Iris pigment epithelial cell (primary cell): ENCODE data around the gene FBXL5.

Experiments
- DNase-seq: peaks from one replicate; pipeline ENCODE4 v3.0.0-alpha.2; 2011; ENCODE audit warnings: low read depth

Gene FBXL5, protein sequence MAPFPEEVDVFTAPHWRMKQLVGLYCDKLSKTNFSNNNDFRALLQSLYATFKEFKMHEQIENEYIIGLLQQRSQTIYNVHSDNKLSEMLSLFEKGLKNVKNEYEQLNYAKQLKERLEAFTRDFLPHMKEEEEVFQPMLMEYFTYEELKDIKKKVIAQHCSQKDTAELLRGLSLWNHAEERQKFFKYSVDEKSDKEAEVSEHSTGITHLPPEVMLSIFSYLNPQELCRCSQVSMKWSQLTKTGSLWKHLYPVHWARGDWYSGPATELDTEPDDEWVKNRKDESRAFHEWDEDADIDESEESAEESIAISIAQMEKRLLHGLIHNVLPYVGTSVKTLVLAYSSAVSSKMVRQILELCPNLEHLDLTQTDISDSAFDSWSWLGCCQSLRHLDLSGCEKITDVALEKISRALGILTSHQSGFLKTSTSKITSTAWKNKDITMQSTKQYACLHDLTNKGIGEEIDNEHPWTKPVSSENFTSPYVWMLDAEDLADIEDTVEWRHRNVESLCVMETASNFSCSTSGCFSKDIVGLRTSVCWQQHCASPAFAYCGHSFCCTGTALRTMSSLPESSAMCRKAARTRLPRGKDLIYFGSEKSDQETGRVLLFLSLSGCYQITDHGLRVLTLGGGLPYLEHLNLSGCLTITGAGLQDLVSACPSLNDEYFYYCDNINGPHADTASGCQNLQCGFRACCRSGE

GRCh38 chr4:15655223-15656037 is at the start of gene FBXL5:
Gene FBXL5, minus strand, starts transcription at chr4:15655357. Its CDS starts 70 bp downstream, at chr4:15655287.
- DNase-seq, result peak; percentile 89

DNA sequence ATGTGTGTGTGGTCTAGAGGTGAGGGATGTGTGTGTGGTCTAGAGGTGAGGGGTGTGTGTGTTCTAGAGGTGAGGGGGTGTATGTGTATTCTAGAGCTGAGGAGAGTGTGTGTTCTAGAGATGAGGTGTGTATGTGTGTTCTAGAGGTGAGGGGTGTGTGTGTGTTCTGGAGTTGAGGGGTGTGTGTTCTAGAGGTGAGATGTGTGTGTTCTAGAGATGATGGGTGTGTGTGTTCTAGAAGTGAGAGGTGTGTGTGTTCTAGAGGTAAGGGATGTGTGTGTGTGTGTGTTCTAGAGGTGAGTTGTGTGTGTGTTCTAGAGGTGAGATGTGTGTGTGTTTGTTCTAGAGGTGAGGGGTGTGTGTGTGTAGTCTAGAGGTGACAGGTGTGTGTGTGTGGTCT is 49.0 kb upstream of the FBXL5 start:
- no peak for DNase-seq

- no peak for DNase-seq
Observed at GRCh38 chr4:15703439-15703838, 48.3 kb upstream of the FBXL5 start.

GRCh38 chr4:15702941-15703403 is 47.8 kb upstream of the FBXL5 start, which contains the start of gene BST1:
Gene BST1, plus strand, starts transcription at chr4:15703065. Its CDS starts 80 bp downstream, at chr4:15703145.
- peak; percentile 66 for DNase-seq

GRCh38 chr4:15696866-15697265 is 41.7 kb upstream of the FBXL5 start:
- DNase-seq, result peak; percentile 38

DNA sequence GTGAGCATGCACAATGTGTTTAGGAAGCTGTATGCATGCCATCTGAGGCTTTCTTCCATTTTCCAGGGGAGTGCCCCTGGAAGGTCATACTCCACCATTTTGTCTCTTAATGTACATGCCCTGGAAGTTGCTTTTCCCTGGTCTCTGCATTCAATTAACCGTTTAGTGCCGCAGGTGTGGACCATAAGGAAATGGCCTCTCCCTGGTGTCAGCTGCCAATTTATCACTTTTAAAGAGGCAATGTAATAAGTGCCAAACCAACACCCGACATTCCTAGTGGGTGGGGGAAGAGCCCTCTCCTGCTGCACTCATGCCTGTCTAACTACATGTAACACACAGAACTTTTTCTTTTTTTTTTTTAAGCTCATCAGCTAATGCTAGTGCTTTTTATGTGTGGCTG is 40.6 kb upstream of the FBXL5 start:
- DNase-seq, result no peak

- peak; percentile 90 for DNase-seq
Observed at GRCh38 chr4:15695240-15695699, 40.1 kb upstream of the FBXL5 start.

DNA sequence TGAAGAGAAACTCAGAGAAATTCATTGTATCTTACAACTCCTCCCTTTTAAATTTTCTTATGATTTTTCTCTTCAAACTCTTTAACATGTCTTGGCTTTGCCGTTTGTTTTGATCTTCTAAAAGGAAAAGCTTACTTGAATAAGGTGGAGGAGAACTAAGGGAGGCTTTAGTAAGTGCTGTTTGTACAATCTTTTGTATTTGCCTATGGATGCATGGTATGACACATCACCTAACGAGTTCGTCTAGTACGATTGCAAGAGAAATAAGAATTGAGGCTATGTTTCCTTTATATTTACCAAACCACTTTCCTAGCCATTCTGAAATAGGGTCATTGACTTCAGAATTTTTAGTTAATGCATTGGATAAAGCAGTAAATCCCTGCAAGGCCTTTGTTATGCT is 39.3 kb upstream of the FBXL5 start:
- no peak for DNase-seq

- no peak for DNase-seq
Observed at GRCh38 chr4:15692602-15693001, 37.4 kb upstream of the FBXL5 start.

DNA sequence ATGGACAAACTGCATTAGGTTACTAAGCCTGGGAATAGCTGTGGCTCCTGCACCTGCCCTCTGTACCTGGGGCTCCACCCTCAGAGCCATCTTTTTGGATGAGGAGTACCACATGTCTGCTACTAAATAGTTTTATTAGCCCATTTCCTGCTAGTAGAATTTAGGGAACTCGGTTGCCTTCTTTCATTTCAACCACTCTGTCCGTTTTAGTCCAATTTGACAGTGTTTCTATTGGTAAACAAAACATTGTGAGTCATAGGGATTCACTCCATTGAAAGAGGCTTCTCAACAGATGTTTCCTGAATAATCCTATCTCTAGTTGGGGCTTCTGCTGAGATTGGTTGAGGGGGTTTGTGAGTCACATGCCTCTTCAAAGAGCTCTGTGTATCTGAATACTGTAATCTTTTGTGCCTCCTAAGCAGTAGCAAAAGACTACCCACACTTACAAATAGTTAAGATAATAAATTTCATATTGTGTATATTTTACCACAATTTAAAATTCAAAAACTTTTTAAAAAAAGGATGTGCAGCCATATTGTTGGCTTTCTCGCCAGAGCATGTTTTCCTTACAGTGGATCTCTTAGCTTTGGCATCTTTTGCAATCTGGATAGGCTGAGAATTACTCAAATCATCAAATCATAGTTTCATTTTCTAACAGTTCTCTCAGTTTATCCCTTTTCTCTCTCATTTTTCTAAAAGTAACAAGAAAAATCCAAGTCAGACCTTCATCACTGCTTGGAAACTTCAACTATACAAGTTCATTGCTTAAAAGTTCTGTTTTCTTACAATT is 36.4 kb upstream of the FBXL5 start:
- peak; percentile 76 for DNase-seq

DNA sequence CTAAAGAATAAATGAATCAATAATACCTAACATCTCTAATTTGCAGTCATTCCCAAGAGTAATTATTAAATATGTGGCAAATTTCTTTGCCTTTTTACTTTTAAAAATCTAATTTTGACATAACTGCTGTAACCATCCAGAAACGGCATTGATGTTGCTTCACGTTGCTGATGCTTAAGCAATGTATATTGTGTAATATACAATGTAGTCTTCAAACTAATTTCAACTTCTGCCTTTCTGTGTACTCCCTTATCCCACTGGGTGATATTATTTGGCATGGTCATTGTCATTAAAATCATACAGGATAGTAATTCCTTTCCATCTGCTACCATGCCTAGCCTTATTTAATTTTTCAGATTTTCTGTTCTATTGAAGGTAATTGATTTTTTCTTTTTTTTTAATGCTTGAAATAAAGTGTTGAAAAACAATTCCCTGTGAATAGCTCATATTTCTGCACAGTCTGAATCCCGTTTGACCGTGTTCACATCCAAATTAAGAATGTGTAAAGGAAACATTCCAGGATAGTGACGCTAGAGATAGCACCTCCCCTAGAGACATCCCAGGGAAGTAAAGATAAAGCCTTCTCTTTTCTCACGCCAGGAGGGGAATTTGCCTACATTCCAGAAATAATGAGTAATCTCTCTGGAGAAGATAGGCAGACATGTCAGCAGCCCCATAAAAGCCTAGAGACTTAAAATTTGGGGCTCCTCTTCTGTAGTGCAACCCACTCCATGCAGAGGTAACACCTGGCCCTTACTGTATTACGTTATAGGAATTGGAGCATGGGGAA is 35.1 kb upstream of the FBXL5 start:
- DNase-seq, result peak; percentile 92

DNA sequence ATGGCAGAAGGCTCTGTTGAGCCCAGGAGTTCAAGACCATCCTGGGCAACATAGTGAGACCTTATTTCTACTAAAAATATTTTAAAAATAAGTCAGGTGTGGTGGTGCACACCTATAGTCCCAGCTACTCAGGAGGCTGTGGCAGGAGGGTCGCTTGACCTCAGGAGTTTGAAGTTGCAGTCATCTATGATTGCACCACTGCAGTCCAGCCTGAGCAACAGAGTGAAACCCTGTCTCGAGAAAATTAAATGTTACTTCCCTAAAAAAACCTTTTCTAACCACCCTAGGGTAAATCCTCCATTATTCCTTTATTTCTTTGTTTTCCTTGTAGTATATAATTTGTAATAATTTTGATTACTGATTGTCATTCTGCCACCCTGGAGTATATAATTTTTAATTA is 34.4 kb upstream of the FBXL5 start:
- peak; percentile 62 for DNase-seq

- no peak for DNase-seq
Observed at GRCh38 chr4:15688051-15688450, 32.9 kb upstream of the FBXL5 start.

GRCh38 chr4:15684498-15684897 is 29.3 kb upstream of the FBXL5 start:
- DNase-seq, result no peak

DNA sequence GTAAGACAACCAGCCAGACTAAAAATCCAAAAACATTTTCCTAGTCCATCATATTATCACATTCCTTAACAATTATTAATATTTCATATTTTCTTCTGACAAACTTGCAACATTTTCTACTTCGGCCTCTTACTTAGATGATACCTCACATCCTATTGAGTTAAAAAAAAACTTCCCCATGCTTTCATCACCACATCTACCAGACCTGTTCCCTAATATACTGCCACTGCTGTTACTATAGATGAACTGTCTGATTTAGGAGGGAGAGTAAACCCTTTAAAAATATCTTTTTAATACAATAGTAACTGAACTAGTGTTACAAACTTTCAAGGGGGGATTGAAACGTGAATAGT is 28.0 kb upstream of the FBXL5 start:
- DNase-seq, result peak; percentile 44

DNA sequence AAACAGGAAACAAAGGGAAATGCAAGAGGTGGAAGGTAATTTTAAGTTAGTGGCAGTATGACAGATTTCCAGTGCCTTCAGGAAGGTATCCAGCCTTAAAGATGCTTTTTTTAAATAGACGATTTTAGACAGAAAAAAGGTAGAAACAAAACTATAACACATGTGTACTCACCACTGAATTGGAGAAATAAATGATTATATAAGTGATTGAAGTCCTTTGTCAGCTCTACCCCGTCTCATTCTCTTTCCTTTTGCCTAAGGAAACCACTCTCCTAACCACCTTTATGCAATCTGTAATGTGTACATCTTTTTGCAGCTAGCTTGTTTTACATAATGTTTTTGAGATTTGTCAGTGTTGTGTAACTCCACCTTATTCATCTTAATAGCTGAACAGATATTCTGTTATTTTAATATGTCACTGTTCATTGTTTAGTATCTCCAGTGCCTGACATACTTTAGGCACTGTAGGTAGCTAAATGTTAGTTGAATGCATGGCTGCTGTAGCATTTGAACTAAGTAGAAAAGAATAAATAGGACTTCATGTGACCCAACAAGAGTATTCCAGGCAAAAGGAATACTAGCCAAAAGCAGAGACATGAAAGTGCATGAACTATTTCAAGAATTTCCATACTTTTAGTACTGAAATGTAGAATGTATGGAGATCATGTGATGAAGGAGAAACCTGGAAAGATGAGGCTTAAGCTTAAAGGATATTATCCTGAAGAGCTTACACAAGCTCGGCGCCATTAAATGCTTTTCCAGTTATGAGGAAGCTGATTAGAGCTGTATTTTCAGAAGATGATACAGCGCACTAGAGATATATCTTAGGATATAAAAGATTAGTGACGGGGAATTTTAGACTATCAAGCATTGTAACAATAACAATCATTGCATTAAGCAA is 27.3 kb upstream of the FBXL5 start:
- DNase-seq, result peak; percentile 50

DNA sequence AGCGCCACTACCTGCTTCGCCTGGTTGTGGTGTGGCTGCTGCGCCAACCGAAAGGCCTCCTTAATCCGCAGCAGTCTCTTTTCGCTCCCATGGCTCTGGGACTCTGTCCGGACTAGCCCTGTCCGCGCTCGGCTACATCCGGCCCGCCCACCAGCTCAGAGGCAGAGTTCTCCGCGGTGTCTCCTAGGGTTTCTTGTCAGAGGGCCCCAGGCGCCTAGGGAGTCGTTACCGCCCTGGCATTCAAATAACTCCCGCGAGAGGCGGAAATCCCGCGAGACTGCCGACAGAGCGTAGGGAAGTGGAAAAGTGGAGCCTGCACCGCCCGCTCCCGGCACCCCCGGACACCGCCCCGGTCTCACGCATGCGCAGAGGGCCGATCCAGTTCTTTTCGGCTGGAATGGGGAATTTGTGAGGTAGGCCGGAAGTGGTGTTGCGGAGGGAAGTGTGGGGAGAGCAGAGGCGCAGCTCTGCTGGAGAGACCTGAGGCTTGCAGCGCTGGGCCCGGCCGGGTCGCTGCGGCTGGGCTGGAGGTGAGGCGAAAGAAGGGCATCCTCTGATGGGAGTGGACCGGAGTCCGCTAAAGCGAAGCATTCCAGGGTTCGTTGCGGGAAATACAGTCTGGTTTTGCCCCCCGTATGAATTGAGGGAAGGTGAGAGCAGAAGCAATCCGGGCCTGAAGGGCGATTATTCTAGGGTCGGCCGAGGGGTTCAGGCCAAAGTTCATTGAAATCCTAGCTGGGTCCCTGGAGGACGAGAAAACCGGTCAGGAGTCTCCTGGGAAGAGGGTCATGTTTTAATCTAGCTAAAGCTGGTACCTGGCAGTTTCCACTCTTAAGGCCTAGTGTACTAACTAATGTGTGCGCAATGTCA is 26.4 kb upstream of the FBXL5 start, which contains the start of gene FAM200B:
FAM200B (plus strand) TSS at position 456 of the 870 bp plus-strand sequence. CDS start 5,151 bp downstream, outside the sequence.
- peak; percentile 97 for DNase-seq

GRCh38 chr4:15681067-15681371 is 25.9 kb upstream of the FBXL5 start:
- DNase-seq, result no peak
